Omental fat pad (tissue), 4 donors: ENCODE data around the gene FIS1. TPM values are rescaled to one million over a fixed set of nuclear protein-coding genes. Genes with fewer than 3 reads are reported as not detected.
"Not testable (repeated sequence)": the region's sequence is repeated elsewhere in the genome, so short reads cannot be mapped to it uniquely, and the experiment has no call there.

ENCODE experiments used
- ATAC-seq: fragments of 150-250 bp; one replicate; pipeline ENCODE4 v1.9.1; 2016; ENCODE audit warnings: mild to moderate bottlenecking, moderate library complexity; ENCODE audit not compliant: low FRiP score
- DNase-seq: peaks from one replicate; pipeline ENCODE4 v3.0.0-alpha.2; 2019; ENCODE audit warnings: low spot score
- total RNA-seq, 4 donors: library from RNA; depleted of rRNA; stranded (reverse); fragments of >200 nt; gene quantifications; one replicate each; pipeline ENCODE4 v1.1.0, GENCODE V29; 2016
- TF ChIP-seq, protein P1 (sequence below), 3 donors: fragments of 450-650 bp; IDR thresholded peaks; one replicate each; pipeline ENCODE4 v1.5.1; 2016 to 2017; ENCODE audit warnings: antibody characterized with exemption in 3 of 3, mild to moderate bottlenecking in 3 of 3, moderate library complexity in 2 of 3

FIS1 gene
- total RNA-seq, 4 donors from 2014 or later: 243 to 384 (median 344) TPM

DNA sequence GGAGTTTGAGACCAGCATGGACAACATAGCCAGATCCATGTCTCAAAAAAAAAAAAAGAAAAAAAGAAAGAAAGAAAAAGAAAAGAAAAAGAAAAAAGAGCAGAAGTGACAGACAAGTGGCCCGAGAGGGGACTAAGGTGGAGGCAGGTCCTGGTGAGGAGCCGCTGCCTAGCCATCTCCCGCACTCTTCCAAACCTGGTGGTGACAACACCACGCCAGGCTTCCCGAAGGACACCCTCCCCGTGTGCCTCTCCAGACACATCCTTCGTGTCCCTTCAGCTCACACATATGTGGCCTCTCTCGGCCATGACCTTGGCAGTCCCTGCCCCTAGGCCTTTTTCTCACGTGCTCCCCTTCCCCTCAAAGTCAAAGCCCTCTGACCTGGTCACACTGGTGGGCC, 40.3 kb upstream of the FIS1 start:
- ATAC-seq (no peak), DNase-seq (no peak)
- TF ChIP-seq, protein P1, sequence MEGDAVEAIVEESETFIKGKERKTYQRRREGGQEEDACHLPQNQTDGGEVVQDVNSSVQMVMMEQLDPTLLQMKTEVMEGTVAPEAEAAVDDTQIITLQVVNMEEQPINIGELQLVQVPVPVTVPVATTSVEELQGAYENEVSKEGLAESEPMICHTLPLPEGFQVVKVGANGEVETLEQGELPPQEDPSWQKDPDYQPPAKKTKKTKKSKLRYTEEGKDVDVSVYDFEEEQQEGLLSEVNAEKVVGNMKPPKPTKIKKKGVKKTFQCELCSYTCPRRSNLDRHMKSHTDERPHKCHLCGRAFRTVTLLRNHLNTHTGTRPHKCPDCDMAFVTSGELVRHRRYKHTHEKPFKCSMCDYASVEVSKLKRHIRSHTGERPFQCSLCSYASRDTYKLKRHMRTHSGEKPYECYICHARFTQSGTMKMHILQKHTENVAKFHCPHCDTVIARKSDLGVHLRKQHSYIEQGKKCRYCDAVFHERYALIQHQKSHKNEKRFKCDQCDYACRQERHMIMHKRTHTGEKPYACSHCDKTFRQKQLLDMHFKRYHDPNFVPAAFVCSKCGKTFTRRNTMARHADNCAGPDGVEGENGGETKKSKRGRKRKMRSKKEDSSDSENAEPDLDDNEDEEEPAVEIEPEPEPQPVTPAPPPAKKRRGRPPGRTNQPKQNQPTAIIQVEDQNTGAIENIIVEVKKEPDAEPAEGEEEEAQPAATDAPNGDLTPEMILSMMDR (IDR thresholded peaks at IDR 0.05): no peak

DNA sequence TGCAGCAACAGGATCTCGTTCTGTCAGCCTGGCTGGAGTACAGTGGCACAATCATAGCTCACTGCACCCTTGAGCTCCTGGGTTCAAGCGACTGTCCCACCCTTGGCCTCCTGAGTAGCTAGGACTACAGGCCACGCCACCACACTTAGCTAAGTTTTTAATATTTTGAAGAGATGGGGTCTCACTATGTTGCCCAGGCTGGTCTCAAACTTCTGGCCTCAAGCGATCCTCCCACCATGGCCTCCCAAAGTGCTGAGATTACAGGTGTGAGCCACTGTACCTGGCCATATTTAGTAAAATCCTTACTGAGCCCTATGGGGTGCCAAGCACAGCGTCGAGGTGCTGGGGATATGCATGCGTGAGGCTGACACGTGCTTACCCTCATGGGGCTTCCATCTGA, 36.0 kb upstream of the FIS1 start:
- not testable (repeated sequence) for DNase-seq

GRCh38 chr7:101278461-101279292, 33.8 kb upstream of the FIS1 start:
- no peak for DNase-seq
- TF ChIP-seq, protein P1 (IDR thresholded peaks at IDR 0.05): no peak
- peak; percentile 54 for ATAC-seq

More for the DNA sequence above, 36.0 kb upstream of the FIS1 start:
- ATAC-seq: not testable (repeated sequence)

DNA sequence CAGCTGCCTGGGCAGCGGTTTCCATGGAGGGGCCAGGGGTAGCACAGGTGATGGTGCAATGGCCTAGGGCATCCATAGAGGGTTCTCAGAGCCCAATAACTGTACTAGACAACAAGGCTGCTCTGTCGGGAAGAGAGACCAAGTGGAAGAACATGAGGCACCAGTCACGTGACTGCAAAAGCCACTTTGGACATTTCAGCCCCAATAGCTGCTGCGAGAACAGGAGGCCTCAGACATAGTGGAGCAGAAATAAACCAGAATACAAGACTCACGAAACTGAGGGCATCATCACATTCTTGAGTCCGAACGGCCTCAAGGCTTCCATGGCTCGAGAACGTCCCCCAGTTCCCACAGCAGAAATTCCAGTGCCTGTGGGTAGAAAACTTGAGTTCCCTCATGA, 32.3 kb upstream of the FIS1 start:
- DNase-seq (no peak), ATAC-seq (no peak)
- TF ChIP-seq, protein P1 (IDR thresholded peaks at IDR 0.05): no peak

GRCh38 chr7:101273206-101273605, 28.3 kb upstream of the FIS1 start:
- no peak for DNase-seq
- ATAC-seq: no peak

GRCh38 chr7:101271021-101271420, 26.1 kb upstream of the FIS1 start:
- TF ChIP-seq, protein P1 (IDR thresholded peaks at IDR 0.05): no peak
- DNase-seq (no peak), ATAC-seq (no peak)

More at GRCh38 chr7:101273206-101273605, 28.3 kb upstream of the FIS1 start:
- TF ChIP-seq, protein P1 (IDR thresholded peaks at IDR 0.05): no peak

DNA sequence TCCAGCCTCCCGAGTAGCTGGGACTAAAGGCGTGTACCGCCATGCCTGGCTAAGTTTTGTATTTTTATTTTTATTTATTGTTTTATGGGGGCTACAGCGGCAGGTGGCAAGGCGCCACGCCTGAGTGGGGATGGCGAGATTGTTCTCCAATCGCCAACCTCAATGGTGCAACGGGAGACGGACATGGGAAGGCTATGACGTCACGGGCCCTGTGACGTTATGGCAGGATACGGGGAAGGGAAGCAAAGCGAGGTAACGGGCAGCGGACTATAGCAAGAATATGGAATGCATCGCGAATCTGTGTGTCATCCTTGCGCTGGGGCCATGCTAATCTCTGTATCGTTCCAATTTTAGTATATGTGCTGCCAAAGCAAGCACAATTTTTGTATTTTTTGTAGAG, 24.8 kb upstream of the FIS1 start:
- TF ChIP-seq, protein P1 (IDR thresholded peaks at IDR 0.05): no peak
- ATAC-seq (no peak), DNase-seq (no peak)
